ENCODE measurements around the gene EVL.

The EVL gene

DNA sequence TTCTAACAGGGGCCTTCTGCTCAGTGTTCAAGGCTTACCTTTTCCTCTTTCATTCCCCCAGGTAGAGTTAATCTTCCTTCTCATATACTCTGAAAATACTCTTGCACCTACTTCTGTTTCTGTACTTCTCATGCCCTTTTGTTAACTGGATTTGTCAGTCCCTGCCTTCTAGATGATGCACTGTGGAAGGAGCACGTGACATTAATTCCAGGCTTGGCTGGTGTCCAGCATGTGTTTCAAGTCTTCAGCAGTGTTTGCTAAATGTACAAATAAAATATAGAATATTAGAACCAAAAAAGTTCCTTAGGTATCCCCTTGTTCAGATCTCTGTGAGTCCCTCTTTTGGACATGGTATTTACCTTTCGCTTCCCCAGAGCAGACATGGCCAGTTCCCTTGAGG is 27.9 kb upstream of the EVL start:
- in situ Hi-C loops (cut with HindIII; ENCODE audit: low sequenced_read_pairs), result no loop called here

DNA sequence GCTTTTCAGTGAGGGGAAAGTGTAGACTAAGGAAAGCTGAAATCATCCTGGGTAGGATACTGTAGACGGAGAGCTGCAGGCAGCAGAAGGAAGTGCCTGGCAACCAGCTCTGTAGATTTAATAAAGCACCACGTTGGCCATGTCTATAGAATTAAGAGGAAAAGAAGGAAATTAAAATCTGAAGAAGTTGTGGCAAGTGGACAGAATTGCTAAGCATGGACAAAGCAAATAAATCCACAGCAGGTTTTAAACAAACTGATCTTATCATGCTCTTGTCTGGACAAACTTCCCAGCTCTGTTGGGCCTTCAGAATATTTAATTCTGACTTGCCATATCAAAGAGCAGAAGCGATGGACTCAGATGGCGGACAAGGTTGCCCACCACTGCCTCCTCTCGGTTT is 27.2 kb upstream of the EVL start:
- in situ Hi-C loops (cut with HindIII; ENCODE audit: low sequenced_read_pairs), result no loop called here

DNA sequence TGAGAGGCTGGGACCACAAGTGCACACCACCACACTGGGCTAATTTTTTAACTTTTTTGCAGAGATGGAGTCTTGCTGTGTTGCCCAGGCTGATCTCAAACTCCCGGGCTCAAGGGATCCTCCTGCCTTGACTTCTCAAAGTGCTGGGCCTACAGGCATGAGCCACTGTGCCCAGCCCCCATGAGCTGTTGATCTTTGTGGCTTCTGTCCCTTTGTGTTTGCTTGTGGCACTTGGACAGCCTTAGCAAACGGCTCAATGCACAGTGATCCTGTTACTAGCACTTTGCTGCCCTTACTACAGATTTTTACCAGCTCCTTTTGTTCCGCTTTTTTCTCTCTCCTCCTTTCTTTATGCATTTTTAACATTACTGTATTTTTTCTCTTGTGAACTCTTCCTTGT is 25.3 kb upstream of the EVL start:
- in situ Hi-C loops (cut with HindIII; ENCODE audit: low sequenced_read_pairs), result no loop called here

DNA sequence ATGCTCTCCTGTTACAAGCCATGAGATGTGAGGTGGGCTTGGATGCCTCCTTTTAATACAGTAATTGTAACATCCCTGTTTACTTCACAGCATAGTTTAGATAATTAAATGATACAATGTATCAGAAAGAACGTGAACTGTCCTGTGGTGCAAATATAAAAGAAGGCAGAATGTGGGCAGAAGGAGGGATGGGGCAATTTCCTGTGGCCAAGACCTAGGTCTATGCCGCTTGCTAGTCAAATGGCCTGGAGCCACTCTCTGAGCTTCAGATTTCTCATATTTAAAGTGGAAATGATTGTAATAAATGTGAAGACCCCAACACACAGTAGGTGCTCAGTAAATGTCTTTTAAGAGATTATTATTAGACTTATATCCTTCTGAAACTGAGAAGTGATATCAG is 24.0 kb upstream of the EVL start:
- in situ Hi-C loops (cut with HindIII; ENCODE audit: low sequenced_read_pairs), result no loop called here

DNA sequence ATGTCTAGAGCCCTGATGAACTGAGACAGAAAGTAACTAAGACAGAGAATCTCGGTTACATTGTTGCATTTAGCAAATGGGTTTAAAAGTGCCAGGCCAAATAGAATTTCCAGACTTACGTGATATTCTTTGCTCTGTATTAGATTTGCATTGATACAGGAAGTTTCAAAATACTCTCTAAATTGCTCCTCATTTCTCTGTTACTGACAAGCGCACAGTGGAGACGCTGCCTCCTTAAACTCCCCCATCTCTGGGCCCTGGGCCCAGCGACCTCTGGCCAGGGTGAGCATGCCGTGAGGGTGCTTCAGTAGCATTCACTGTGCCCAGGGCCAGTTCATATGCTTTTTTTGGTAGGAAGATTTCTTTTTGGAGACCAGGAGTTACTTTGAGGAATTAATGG is 22.9 kb upstream of the EVL start:
- in situ Hi-C loops (cut with HindIII; ENCODE audit: low sequenced_read_pairs), result no loop called here

DNA sequence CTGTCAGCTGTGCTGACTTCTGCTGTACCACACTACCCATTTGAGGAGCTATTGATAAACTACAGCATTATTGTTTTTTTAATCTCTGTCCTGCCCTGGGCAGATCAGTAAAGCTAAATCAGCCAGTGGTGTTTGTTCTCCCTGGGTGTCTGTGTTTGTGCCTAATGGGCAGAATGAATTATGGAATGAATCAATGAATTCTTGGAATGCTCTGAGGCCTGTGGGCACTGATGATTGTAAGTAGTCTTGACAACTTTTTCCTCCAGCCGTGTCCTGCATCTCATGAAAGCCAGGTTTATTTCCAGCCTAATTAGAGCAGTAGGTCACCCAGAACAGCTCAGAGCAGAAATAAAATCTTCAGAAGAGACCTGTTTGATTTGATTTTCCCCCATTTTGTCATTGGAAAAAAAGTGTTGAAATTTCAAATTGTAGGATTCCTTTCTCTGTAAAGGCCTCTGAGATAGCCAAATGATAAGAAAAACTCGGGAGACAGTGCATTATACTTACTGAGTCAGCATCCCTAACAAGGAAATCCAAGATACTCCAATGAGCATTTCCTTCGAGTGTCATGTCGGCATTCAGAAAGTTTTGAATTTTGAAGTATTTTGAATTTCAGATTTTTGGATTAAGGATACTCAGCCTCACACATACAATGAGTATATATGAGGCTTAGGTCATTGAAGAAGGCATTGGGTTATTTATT is 19.4 kb upstream of the EVL start:
- in situ Hi-C loops (cut with HindIII; ENCODE audit: low sequenced_read_pairs), result no loop called here

- in situ Hi-C loops (cut with HindIII; ENCODE audit: low sequenced_read_pairs), result no loop called here
These were observed 17.6 kb upstream of the EVL start for GRCh38 chr14:100047600-100047999.

- in situ Hi-C loops (cut with HindIII; ENCODE audit: low sequenced_read_pairs), result no loop called here
These were observed 16.4 kb upstream of the EVL start for GRCh38 chr14:100048786-100049185.

DNA sequence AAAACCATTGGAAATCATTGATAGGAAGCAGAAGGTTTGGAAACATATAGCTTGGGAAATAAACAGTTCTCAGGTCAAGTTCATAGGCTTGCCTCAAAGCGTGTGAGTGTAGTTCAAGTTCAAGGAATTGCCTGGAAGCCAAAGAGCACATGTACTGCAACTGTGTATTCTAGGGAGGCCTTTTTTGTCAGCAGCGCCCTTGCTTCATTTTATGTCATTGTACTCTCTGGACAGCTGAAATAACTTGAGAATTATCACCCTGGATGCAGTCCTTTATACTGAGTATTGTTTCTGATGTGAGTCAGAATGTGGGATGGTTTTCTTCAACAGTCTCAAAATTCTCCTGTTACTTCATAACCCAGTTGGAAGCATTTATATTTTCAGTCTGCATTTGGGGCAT is 16.0 kb upstream of the EVL start:
- in situ Hi-C loops (cut with HindIII; ENCODE audit: low sequenced_read_pairs), result no loop called here

DNA sequence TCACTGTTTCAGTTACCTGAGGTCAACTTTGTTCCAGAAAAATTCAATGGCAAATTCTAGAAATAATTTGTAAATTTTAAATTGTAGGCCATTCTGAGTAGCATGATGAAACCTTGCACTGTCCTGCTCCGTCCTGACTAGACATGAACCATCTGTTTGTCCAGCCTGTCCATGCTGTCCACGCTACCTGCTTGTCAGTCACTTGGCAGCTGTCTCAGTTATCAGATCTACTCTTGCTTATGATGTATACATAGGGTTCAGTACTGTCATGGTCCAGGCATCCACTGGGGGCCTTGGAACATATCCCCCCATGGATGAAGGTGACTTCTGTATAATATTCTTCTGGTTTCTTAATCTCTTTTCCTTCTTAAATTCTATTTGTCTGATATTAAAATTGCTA is 14.1 kb upstream of the EVL start:
- in situ Hi-C loops (cut with HindIII; ENCODE audit: low sequenced_read_pairs), result no loop called here

- in situ Hi-C loops (cut with HindIII; ENCODE audit: low sequenced_read_pairs), result no loop called here
These were observed 13.7 kb upstream of the EVL start for GRCh38 chr14:100051543-100051942.

GRCh38 chr14:100052819-100053218 is 12.4 kb upstream of the EVL start:
- in situ Hi-C loops (cut with HindIII; ENCODE audit: low sequenced_read_pairs), result no loop called here

DNA sequence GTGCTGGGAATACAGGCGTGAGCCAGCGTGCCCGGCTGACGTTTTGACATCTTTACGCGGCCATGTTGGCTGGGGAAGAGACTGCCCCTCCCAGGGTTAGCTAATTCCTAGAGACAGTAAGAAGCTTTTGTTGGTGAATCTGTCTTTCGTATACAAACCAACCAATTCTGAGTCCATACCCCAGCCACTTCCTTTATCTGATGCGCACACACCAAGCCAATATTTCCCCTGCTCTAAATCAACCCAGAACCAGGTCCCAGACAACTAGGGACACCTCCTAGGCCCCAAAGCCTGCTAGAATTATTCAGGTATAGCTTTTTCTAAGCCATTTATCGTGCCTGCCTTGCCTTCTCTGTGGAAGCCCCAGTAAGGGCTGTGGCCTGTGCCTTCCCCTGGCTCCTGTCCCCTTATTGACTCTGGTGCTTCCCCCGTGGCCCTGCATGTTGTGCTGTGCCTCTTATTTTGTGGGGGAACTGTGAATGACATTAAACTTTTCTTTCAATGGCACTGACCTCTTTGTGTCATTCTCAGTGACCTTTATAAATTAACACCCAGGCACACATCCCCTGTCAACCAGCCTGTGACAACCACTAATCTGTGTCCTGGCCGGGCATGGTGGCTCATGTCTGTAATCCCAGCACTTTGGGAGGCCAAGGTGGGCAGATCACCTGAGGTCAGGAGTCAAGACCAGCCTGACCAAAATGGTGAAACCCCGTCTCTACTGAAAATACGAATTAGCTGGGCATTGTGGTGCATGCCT is 10.7 kb upstream of the EVL start:
- in situ Hi-C loops (cut with HindIII; ENCODE audit: low sequenced_read_pairs), result loop anchor here (5.0 kb wide), 1 partner anchor 48 kb away; no protein-coding TSS in a partner anchor

DNA sequence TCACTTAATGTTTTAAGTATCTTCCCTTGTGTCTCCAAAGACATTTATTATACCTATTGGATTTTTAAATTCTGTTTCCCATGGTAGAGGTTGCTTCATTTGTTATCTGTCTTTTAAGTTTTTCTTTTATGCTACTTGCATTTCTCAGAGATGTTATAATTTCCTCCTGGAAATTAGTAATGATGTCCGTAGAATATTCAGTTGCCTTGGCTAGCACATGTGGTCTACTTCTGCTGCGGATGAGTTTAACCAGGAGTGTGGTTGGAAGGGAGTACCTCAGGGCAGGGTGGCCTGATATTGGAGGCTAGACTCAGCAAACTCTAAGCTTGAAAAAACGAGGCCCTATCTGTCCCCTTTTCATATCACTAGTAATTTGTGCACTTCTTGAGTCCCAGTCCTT is 8.8 kb upstream of the EVL start:
- in situ Hi-C loops (cut with HindIII; ENCODE audit: low sequenced_read_pairs), result loop anchor here (5.0 kb wide), 1 partner anchor 46 kb away; no protein-coding TSS in a partner anchor

GRCh38 chr14:100056964-100057795 is 8.0 kb upstream of the EVL start:
- in situ Hi-C loops (cut with HindIII; ENCODE audit: low sequenced_read_pairs), result loop anchor here (5.0 kb wide), 1 partner anchor 45 kb away; no protein-coding TSS in a partner anchor

DNA sequence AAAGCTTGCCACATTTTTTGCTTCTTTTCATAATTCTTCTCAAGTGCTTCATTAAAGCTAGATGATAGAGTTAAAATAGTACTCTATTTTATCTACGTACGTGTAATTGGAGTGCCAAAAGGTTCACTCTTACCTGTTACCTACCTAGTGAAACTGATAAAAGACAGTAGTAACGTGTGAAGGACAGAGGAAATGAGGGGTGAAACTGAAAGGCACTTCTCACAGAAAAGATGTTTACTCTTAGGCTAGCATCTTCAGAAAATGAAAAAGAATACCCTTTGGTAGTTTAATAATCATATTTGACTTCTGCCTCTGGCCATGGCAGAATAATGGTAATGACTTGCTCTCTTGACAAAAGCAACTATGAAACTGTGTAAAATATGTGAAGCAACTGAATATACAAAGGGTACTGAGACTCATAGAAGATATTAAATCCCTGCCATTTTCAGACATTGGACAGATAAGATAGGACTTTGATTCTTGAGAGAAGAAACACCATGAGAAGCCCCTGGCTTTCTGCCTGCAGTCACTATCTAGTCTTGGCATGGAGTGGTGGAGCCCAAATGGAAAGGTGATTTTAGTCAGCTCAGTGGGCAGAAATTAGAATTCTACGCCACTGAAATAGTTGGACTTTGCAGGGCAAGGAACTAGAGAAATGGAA is 6.3 kb upstream of the EVL start:
- in situ Hi-C loops (cut with HindIII; ENCODE audit: low sequenced_read_pairs), result loop anchor here (5.0 kb wide), 1 partner anchor 43 kb away; no protein-coding TSS in a partner anchor

GRCh38 chr14:100059438-100059781 is 5.8 kb upstream of the EVL start:
- in situ Hi-C loops (cut with HindIII; ENCODE audit: low sequenced_read_pairs), result loop anchor here (5.0 kb wide), 1 partner anchor 43 kb away; no protein-coding TSS in a partner anchor

DNA sequence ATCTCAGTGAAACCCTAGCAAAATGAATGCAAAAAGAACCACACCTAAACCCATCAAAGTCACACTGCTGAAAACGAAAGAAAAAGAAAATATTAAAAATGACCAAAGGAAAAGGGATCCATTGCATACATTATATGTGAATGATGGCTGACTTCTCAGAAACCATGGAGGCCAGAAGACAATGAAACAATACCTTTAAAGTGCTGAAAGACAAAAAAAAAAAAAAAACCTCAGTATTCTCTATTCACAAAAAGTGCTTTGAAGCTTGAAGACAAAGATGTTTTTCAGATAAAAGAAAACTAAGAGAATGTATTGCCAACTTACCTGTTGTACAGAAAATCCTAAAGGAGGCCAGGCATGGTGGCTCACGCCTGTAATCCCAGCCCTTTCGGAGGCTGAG is 4.5 kb upstream of the EVL start:
- in situ Hi-C loops (cut with HindIII; ENCODE audit: low sequenced_read_pairs), result no loop called here

GRCh38 chr14:100062590-100062989 is 2.6 kb upstream of the EVL start:
- in situ Hi-C loops (cut with HindIII; ENCODE audit: low sequenced_read_pairs), result no loop called here

DNA sequence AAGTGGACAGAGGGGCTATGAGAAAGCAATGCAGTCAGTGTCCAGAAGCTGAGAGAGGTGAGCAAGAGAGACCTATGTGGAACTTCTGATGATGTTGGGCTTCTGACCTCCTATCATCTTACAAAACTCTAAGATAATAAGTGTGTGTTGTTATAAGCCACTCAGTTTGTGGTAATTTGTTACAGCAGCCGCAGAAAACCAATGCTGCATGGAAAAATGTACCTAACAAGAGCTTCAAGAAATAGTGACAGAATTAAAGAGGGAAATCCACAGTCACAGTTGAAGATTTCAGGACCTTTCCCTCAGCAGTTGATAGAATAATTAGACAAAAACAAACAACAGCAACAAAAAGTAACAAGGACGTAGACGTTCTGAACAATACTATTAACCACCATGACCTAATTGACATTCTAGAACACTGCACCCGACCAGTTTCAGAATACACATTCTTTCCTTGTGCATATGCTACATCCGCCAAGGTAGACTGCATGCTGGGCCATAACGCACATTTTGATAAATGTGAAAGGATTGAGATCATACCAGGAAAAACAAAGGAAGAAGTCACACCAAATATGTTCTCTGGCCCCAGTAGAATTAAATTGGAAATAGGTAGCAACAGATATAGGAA is 1.8 kb upstream of the EVL start:
- in situ Hi-C loops (cut with HindIII; ENCODE audit: low sequenced_read_pairs), result no loop called here
